ENCODE data around the gene CFAP157.

The CFAP157 gene

DNA sequence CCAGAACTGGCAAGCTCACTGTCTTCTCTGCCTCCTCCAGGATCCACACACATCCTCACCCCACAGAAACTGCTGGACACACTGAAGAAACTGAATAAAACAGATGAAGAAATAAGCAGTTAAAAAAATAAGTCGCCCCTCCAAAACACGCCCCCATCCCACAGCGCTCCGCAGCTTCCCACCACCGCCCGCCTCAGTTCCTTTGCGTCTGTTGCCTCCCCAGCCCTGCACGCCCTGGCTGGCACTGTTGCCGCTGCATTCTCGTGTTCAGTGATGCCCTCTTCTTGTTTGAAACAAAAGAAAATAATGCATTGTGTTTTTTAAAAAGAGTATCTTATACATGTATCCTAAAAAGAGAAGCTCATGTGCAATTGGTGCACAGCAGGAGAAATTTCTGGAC, 16.1 kb upstream of the CFAP157 start:
- DNase-seq = no peak
- H3K9ac ChIP-seq (ENCODE audit: low read length) = no peak overlapping the region
- H3K27me3 ChIP-seq (replicated peaks; ENCODE audit: insufficient read depth, low read length) = no peaks in the 10 kb centered on the region
- H3K4me3 ChIP-seq (ENCODE audit: low read length) = no peak overlapping the region
- TF ChIP-seq EZH2 (optimal IDR thresholded peaks at IDR 0.05; ENCODE audit: low read depth, low read length) (no peak), CTCF (IDR thresholded peaks at IDR 0.05; ENCODE audit: low read length) (no peak), EZH2phosphoT487 (IDR thresholded peaks at IDR 0.05; ENCODE audit: low read length) (no peak)
- no peaks in the 10 kb centered on the region for H3F3A ChIP-seq (ENCODE audit: insufficient read depth, low read length)
- H3K4me1 ChIP-seq (ENCODE audit: low read length) = no peaks in the 10 kb centered on the region
- no peaks in the 10 kb centered on the region for H3K9me2 ChIP-seq (replicated peaks; ENCODE audit: insufficient read depth, low read length)
- no peaks in the 10 kb centered on the region for H4K20me1 ChIP-seq (ENCODE audit: insufficient read depth, low read length)
- H3K36me3 ChIP-seq (replicated peaks; ENCODE audit: insufficient read depth, low read length) = no peaks in the 10 kb centered on the region
- H2AFZ ChIP-seq (ENCODE audit: low read length) = no peak overlapping the region
- no peak overlapping the region for H3K27ac ChIP-seq (ENCODE audit: low read length)
- no peak overlapping the region for H3K4me2 ChIP-seq (ENCODE audit: low read depth, low read length)
- H3K9me3 ChIP-seq (replicated peaks; ENCODE audit: insufficient read depth, low read length) = no peaks in the 10 kb centered on the region
- no peaks in the 10 kb centered on the region for H3K79me2 ChIP-seq (ENCODE audit: low read length)

- no peaks in the 10 kb centered on the region for H4K20me1 ChIP-seq (ENCODE audit: insufficient read depth, low read length)
- no peak for DNase-seq
- TF ChIP-seq EZH2phosphoT487 (IDR thresholded peaks at IDR 0.05; ENCODE audit: low read length) (no peak), CTCF (IDR thresholded peaks at IDR 0.05; ENCODE audit: low read length) (no peak), EZH2 (optimal IDR thresholded peaks at IDR 0.05; ENCODE audit: low read depth, low read length) (no peak)
- no peak overlapping the region for H3K4me2 ChIP-seq (ENCODE audit: low read depth, low read length)
- H3K36me3 ChIP-seq (replicated peaks; ENCODE audit: insufficient read depth, low read length) = no peaks in the 10 kb centered on the region
- H3K27ac ChIP-seq (ENCODE audit: low read length) = no peak overlapping the region
- no peaks in the 10 kb centered on the region for H3K9me2 ChIP-seq (replicated peaks; ENCODE audit: insufficient read depth, low read length)
- H3K27me3 ChIP-seq (replicated peaks; ENCODE audit: insufficient read depth, low read length) = no peaks in the 10 kb centered on the region
- no peak overlapping the region for H3K9ac ChIP-seq (ENCODE audit: low read length)
- no peak overlapping the region for H3K4me3 ChIP-seq (ENCODE audit: low read length)
- H3K4me1 ChIP-seq (ENCODE audit: low read length) = no peaks in the 10 kb centered on the region
- H3K79me2 ChIP-seq (ENCODE audit: low read length) = no peaks in the 10 kb centered on the region
- H3F3A ChIP-seq (ENCODE audit: insufficient read depth, low read length) = no peaks in the 10 kb centered on the region
- no peaks in the 10 kb centered on the region for H3K9me3 ChIP-seq (replicated peaks; ENCODE audit: insufficient read depth, low read length)
- no peak overlapping the region for H2AFZ ChIP-seq (ENCODE audit: low read length)
Measured at GRCh38 chr9:127692071-127692470, 14.7 kb upstream of the CFAP157 start.

DNA sequence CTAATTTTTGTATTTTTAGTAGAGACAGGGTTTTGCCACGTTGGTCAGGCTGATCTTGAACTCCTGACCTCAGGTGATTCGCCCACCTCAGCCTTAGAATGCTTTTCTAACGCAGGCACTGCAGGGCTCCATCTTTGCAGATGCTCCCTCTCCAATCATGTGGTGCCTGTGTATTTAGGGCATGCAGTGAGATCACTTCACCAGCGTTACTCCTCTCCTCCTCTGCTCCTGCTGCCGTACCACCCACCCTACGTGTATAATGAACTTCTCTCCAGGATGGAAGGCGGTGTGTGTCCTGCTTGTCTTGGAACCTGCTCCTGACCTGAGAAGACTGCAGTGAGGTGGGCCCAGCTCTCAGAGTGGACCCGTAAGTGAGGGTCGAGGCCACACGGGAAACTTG, 13.6 kb upstream of the CFAP157 start:
- no peak overlapping the region for H3K4me2 ChIP-seq (ENCODE audit: low read depth, low read length)
- H3K79me2 ChIP-seq (ENCODE audit: low read length) = no peaks in the 10 kb centered on the region
- H3K36me3 ChIP-seq (replicated peaks; ENCODE audit: insufficient read depth, low read length) = no peaks in the 10 kb centered on the region
- H3K27me3 ChIP-seq (replicated peaks; ENCODE audit: insufficient read depth, low read length) = no peaks in the 10 kb centered on the region
- H3K9ac ChIP-seq (ENCODE audit: low read length) = no peak overlapping the region
- no peak overlapping the region for H2AFZ ChIP-seq (ENCODE audit: low read length)
- no peaks in the 10 kb centered on the region for H3K4me1 ChIP-seq (ENCODE audit: low read length)
- no peak overlapping the region for H3K4me3 ChIP-seq (ENCODE audit: low read length)
- no peaks in the 10 kb centered on the region for H3K9me2 ChIP-seq (replicated peaks; ENCODE audit: insufficient read depth, low read length)
- H4K20me1 ChIP-seq (ENCODE audit: insufficient read depth, low read length) = no peaks in the 10 kb centered on the region
- H3K27ac ChIP-seq (ENCODE audit: low read length) = no peak overlapping the region
- no peaks in the 10 kb centered on the region for H3K9me3 ChIP-seq (replicated peaks; ENCODE audit: insufficient read depth, low read length)
- TF ChIP-seq EZH2phosphoT487 (IDR thresholded peaks at IDR 0.05; ENCODE audit: low read length) (no peak), CTCF (IDR thresholded peaks at IDR 0.05; ENCODE audit: low read length) (no peak), EZH2 (optimal IDR thresholded peaks at IDR 0.05; ENCODE audit: low read depth, low read length) (no peak)
- H3F3A ChIP-seq (ENCODE audit: insufficient read depth, low read length) = no peaks in the 10 kb centered on the region
- DNase-seq = no peak

Measured in MM.1S (cell line).